ENCODE measurements around the gene METTL1.

Gene METTL1

DNA sequence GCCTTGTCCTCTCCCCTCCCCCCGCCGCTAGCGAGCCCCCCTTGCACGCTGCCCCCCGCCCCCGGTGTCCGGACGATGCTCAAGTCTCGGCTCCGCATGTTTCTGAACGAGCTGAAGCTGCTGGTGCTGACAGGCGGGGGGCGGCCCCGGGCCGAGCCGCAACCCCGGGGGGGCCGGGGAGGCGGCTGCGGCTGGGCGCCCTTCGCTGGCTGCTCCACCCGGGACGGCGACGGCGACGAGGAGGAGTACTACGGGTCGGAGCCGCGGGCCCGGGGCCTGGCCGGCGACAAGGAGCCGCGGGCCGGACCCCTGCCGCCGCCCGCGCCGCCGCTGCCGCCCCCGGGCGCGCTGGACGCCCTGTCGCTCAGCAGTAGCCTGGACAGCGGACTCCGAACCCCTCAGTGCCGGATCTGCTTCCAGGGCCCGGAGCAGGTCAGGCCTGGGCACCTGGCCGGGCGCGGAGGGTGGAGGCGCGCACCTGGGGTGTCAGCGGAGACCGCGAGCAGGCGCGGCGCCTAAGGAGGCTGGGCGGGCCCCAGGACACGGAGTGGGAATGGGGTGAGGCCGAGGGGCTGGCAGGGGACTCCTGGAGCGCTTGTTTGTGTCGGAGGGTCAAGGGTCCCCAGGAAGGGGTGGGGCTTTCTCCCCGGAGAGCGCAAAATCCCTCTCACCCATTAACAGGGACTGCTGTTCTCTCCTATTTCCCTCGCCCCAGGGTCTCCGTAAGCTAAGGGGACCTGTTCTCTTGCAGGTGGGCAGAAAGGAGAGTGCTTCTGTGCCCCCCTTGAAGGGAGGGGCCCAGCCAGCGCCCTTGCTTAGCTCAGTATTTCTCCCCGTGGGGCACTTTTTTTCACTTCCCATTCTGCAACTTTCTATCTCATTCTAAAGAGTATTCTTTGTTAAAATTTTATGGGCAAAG is 16.2 kb downstream of the METTL1 start:
- no peak for DNase-seq
- H3K4me3 ChIP-seq = peak overlapping the region; percentile 74
- H3K36me3 ChIP-seq = peaks cover 0 to 17% (median 12%) of the 10 kb centered on the region in 3 donors
- peaks cover 0 to 5% of the 10 kb centered on the region in 2 donors for H3K27me3 ChIP-seq
- TF ChIP-seq CTCF (IDR thresholded peaks at IDR 0.05) = no peak
- H3K4me1 ChIP-seq = peaks cover 0 to 32% (median 22%) of the 10 kb centered on the region in 4 donors
- intact Hi-C loops (cut with DNase I; ENCODE audit: low total_unique reads) = no loop called here
- H3K9me3 ChIP-seq = no peaks in the 10 kb centered on the region
- peak overlapping the region; percentile 59 to 60 for H3K27ac ChIP-seq

DNA sequence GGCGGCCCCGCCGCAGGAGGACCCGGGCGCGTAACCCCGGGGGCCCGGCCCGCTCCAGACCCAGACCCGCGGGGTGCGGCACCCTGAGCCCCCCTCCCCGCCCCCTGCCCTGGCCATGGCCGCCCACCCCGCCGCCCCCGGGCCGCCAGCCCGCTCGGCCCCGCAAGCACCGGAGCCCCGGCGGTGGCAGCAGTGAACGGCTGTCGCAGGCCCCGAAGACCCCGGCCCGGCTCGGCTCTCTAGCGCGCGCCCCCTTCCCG is 16.8 kb downstream of the METTL1 start:
- intact Hi-C loops (cut with DNase I; ENCODE audit: low total_unique reads) = no loop called here
- Histone ChIP-seq H3K9me3 (no peaks in the 10 kb centered on the region), H3K36me3 (peaks cover 0 to 22% (median 12%) of the 10 kb centered on the region in 3 donors), H3K4me1 (peaks cover 0 to 32% (median 22%) of the 10 kb centered on the region in 4 donors), H3K27me3 (peaks cover 0 to under 1% of the 10 kb centered on the region in 2 donors), H3K4me3 (peak overlapping the region; percentile 74), H3K27ac (peak overlapping the region; percentile 59 to 60)
- no peak for TF ChIP-seq CTCF (IDR thresholded peaks at IDR 0.05)
- DNase-seq = no peak

DNA sequence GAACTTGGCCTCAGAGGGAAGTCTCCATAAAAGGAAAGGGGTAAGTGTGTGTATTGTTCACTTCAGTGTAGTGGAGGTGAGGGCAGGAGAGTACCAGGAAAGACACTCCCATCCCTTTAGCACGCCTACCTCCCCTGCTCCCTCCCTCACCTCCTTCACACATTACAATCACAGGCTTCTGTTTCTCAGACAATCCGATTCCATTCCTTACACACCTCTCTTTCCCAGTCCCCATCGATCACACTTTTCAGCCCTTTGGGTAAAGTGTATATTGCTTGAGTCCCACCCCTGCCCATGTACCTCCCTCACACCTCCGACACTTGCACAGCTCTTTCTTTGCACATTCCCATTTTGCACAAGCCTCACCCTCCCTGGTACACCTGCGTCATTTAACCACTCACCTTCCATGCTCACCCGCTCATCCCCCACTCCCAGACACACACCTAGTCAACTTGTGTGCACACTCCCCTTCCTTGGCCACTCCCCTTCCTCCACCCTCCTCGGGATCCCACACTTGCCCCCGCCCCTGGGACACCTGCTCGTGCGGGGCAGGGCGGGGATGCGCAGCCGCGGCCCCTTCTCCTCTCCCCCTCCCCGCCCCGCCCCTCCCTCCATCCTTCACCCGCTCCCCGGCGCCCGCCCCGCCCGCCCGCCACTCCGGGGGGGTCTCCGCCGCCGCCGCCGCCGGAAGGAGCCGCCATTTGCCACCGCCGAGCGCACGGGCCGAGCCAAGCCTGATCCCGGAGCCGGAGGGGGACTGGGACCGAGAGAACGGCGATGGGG is 17.3 kb downstream of the METTL1 start, which contains the start of gene MARCHF9:
MARCHF9 (plus strand) TSS at position 693 of the 783 bp plus-strand sequence. CDS start 426 bp downstream, outside the sequence.
- Histone ChIP-seq H3K9me3 (no peaks in the 10 kb centered on the region), H3K4me3 (peak within 1 kb of the TSS; percentile 74), H3K4me1 (peaks cover 0 to 32% (median 22%) of the 10 kb centered on the region in 4 donors), H3K36me3 (peaks cover 0 to 28% (median 12%) of the 10 kb centered on the region in 3 donors), H3K27ac (peak within 1 kb of the TSS; percentile 59 to 60), H3K27me3 (no peaks in the 10 kb centered on the region)
- no peak for TF ChIP-seq CTCF (IDR thresholded peaks at IDR 0.05)
- intact Hi-C loops (cut with DNase I; ENCODE audit: low total_unique reads) = no loop called here
- peak in 1 of 2 donors; percentile 77 for DNase-seq

DNA sequence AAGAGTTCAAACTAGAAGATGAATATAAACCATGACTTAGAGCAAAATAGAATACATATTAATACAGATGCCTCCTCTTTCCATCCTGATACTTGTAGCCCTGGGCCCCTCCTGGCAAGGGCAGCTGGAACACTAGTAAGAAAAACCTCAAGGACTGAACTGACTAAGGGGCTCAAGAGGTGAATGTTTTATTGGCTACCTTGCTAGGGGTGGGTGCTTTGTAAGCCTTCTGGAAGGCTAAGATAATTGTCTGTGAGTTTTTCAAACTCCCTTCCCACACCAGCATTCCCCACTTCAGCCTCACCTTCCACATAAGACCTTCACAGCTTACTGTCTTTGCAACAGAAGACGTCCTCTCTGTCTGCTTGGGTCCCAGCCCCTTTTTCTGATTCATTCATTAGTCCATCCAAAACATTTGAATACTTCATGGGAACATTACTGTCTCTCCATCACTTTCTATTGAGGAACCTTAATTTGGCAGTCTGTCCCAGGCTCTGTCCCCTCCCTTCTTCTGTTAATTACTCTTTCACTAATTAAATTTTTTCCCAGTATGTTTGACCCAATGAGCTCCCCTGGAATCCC is 18.1 kb downstream of the METTL1 start:
- Histone ChIP-seq H3K4me1 (peaks cover 0 to 32% (median 22%) of the 10 kb centered on the region in 4 donors), H3K4me3 (no peak overlapping the region), H3K36me3 (peaks cover 3 to 32% (median 13%) of the 10 kb centered on the region in 3 donors), H3K27me3 (no peaks in the 10 kb centered on the region), H3K9me3 (no peaks in the 10 kb centered on the region), H3K27ac (no peak overlapping the region)
- DNase-seq = no peak
- TF ChIP-seq CTCF (IDR thresholded peaks at IDR 0.05) = no peak
- intact Hi-C loops (cut with DNase I; ENCODE audit: low total_unique reads) = no loop called here

DNA sequence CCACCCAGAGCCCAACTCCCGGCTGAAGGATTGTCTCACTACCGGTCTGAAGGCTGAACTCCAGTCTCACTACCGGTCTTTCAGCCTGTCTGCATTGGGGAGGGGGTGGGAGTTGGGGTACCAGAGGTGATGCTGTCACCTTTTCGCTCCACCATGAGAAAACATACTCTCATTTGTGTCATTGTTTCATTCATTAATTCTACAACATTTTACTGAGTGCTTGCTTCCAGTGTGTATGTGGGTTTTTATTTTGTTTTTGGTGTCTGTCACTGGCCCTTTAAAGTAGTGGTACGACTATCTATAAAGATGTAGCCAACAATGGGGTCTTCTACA is 19.3 kb downstream of the METTL1 start:
- no peaks in the 10 kb centered on the region for H3K27me3 ChIP-seq
- intact Hi-C loops (cut with DNase I; ENCODE audit: low total_unique reads) = no loop called here
- peak overlapping the region; percentile 60 to 95 for H3K27ac ChIP-seq

More for the DNA sequence above, 19.3 kb downstream of the METTL1 start:
- H3K4me3 ChIP-seq = peak overlapping the region; percentile 65 to 88
- H3K4me1 ChIP-seq = peaks cover 0 to 32% (median 22%) of the 10 kb centered on the region in 4 donors
- no peak for DNase-seq
- no peaks in the 10 kb centered on the region for H3K9me3 ChIP-seq
- TF ChIP-seq CTCF (IDR thresholded peaks at IDR 0.05) = no peak
- H3K36me3 ChIP-seq = peaks cover 13 to 33% (median 18%) of the 10 kb centered on the region in 3 donors
